HG03457 (cell line): ENCODE data around the gene CCDC85B.
A peak's percentile ranks its signal among the peaks of the same experiment; 100 is the strongest.
"Not testable (repeated sequence)": the region's sequence is repeated elsewhere in the genome, so short reads cannot be mapped to it uniquely, and the experiment has no call there.

Source experiments
- ATAC-seq: cut with Tn5 transposase; IDR thresholded peaks from one replicate; pipeline ENCODE4 v1.9.1; 2021; ENCODE audit warnings: moderate number of reproducible peaks; ENCODE audit not compliant: unreplicated experiment

CCDC85B gene

DNA sequence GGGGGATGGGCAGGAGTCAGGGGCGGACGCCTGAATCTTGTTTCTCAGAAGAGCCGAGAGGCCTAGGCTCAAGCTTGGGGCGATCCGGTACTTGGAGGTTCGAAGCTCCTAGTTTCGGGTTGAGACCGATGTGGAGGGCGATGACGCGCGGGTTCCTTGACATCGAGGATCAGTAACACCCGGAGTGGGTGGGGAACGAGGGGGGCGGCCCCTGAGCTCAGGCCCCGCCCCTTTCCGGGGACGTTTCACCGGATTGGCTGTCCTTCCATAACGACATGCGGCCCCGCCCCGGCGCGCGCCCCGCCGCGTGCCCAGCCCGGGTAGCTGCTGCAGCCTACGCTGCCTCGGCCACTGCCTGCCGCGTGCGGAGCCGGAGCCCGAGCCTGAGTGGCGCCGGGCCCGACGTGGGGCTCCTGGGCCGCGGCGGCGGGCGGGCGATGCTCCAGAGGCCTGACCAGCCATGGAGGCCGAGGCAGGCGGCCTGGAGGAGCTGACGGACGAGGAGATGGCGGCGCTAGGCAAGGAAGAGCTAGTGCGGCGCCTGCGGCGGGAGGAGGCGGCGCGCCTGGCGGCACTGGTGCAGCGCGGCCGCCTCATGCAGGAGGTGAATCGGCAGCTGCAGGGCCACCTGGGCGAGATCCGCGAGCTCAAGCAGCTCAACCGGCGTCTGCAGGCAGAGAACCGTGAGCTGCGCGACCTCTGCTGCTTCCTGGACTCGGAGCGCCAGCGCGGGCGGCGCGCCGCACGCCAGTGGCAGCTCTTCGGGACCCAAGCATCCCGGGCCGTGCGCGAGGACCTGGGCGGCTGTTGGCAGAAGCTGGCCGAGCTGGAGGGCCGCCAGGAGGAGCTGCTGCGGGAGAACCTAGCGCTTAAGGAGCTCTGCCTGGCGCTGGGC is at the start of gene CCDC85B:
Gene CCDC85B, plus strand, starts transcription at position 350 of the 895 bp plus-strand sequence. Its CDS starts 111 bp downstream, at position 461.
- ATAC-seq: peak; percentile 40

DNA sequence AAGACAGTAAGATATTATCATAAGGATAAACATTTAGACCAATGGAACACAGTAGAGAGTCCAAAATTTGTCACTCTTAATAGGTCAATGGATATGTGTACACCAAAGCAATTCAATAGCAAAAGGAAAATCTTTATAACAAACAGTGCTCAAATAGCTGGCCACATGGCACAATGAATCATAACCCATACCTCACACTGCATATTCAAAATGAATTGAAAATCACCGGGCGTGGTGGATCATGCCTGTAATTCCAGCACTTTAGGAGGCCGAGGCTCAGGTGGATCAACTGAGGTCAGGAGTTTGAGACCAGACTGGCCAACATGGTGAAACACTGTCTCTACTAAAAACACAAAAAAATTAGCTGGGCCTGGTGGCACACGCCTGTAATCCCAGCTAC is 48.3 kb upstream of the CCDC85B start:
- no peak for ATAC-seq

DNA sequence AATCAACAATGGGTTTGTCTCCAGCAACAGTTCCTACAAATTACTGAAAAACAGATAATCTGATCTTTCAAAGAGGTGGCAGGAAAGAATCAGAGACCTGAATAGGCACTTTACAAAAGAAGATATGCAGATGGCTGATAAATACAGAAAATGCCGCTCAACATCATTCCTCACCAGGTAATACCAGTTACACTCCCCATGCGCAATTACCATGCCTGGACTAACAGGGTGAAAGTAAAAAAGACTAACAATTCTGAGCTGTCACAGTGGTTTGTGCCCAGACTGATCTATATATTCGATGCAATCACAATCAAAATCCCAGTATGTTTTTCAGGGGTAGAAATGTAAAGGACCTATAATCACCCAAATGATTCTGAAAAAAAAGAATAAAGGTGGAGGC is 46.7 kb upstream of the CCDC85B start:
- no peak for ATAC-seq

DNA sequence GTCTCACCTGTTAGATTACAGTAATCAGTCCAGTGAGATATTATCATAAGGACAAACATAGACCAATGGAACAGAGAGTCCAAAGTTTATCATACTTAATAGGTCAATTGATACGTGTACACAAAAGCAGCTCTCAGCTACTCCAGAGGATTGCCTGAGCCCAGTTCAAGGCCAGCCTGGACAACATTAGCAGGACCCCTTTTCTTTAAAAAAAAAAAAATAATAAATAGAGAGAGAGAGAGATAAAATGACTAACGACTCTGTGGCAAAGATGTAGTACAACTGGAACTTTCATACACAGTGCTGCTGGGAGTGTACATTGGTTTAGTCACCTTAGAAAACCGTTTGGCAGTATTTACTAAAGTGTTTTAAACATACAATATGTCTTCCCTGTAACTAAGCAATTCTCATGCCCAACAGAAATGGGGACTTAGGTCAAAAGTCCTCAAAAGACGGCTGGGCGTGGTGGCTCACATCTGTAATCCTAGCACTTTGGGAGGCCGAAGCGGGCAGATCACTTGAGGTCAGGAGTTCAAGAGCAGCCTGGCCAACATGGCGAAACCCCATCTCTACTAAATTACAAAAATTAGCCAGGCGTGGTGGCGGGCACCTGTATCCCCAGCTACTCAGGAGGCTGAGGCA is 46.1 kb upstream of the CCDC85B start:
- no peak for ATAC-seq

DNA sequence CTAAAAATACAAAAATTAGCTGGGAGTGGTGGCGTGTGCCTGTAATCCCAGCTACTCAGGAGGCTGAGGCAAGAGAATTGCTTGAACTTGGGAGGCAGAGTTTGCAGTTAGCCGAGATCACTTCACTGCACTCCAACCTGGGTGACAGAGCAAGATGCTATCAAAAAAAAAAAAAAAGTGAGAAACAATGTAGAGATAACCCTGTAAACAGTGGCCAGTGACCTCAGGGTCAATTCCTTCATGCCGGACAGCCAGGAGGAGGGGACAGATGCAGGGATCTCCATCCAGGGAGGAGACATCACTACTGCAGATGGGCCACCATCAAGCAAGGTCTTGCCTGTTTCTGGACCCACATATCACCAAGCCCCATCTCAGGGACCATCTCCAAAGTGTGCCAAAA is 42.7 kb upstream of the CCDC85B start:
- no peak for ATAC-seq

DNA sequence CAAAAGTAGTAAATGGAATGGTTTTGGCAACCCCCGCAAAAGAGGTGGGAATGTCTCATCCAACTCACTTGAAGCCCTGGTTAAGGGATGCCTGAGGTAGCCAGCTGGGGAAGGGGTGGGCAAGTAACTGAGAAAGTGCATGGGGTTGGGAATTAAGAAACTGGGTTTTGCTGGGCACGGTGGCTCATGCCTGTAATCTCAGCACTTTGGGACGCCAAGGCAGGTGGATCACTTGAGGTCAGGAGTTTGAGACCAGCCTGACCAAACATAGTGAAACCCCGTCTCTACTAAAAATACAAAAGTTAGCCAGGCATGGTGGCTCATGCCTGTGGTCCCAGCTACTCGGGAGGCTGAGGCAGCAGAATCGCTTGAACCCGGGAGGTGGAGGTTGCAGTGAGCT is 41.8 kb upstream of the CCDC85B start:
- ATAC-seq: not testable (repeated sequence)

DNA sequence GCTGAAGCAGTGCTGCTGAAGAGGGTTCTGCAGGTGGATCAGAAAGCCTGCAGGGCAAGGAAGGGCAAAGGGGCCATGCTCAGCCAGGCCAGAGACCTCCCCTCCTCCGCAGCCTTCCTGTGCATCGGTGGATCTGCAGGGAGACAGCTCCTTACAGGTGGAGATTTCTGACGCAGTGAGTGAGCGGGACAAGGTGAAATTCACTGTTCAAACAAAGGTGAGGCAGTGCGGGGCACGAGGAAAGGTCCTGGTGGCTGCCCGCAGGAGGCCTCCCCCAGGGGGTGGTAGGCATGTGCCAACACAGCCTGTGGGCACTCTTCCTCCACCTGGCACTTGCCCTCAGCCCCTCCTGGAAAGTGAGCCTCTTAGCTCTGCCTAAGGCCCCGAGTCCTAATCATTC is 41.1 kb upstream of the CCDC85B start:
- ATAC-seq: no peak

DNA sequence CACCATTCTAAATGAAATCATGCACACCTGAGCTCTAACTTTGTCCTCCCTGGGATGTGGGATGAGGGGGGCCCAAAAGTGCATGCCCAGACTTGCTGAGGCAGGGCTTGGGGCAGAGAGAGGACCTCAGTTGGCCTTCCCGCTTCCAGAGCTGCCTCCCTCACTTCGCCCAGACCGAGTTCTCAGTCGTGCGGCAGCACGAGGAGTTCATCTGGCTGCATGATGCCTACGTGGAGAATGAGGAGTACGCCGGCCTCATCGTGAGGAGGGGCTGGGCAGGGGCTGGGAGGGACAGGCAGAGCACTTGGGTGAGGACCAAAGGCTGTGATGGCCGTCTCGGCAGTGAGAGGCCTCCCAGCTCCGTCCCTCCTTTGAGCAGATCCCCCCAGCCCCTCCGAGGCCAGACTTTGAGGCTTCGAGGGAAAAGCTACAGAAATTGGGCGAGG is 40.7 kb upstream of the CCDC85B start:
- no peak for ATAC-seq

DNA sequence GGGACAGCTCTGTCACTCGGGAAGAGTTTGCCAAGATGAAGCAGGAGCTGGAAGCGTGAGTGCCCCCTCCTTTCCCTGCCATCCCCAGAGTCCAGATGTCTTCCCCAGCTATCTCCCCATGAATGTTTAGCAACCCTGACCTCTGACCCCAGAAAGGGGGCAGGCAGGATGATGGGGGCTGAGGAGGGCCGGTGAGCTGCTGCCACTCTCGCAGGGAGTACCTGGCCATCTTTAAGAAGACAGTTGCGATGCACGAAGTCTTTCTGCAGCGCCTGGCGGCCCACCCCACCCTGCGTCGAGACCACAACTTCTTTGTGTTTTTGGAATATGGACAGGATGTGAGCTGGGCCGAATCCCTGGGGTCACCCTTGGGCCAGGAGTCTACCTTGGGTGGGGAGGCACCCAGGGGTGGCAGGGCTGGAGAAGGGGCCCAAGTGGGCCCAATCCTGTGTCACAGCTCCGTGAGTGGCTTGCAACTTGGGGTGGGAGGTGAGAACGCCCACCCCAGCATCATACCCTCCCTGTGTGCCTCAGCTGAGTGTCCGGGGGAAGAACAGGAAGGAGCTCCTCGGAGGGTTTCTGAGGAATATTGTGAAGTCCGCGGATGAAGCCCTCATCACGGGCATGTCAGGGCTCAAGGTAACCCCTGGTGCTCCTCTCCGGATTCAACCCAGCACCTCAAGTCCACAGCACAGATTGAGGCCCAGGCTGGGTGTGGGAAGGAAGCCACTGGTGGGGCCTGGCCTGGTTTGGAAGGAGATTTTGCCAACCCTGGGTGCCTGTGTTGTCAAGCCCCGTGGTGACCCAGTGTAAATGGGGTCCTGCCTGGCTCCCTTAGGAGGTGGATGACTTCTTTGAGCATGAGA is 40.0 kb upstream of the CCDC85B start:
- no peak for ATAC-seq

DNA sequence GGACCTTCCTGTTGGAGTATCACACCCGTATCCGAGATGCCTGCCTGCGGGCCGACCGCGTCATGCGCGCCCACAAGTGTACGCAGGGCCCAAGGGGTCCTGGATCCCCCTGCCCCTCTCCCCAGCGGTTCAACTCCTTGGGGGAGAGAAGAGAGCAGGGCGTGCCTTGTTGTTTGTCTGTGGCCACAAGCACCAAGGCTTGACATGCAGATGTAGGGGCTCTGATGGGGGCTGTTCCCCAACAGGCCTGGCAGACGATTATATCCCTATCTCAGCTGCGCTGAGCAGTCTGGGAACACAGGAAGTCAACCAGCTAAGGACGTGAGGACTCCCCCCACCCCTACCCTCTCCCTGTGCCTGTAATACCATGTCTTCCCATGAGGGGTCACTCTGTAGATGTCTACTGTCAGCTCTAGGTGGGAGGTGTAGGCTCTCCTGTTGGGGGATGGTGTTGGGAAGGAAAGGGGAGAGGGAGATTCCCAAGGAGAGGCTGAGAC is 39.3 kb upstream of the CCDC85B start:
- ATAC-seq: no peak

DNA sequence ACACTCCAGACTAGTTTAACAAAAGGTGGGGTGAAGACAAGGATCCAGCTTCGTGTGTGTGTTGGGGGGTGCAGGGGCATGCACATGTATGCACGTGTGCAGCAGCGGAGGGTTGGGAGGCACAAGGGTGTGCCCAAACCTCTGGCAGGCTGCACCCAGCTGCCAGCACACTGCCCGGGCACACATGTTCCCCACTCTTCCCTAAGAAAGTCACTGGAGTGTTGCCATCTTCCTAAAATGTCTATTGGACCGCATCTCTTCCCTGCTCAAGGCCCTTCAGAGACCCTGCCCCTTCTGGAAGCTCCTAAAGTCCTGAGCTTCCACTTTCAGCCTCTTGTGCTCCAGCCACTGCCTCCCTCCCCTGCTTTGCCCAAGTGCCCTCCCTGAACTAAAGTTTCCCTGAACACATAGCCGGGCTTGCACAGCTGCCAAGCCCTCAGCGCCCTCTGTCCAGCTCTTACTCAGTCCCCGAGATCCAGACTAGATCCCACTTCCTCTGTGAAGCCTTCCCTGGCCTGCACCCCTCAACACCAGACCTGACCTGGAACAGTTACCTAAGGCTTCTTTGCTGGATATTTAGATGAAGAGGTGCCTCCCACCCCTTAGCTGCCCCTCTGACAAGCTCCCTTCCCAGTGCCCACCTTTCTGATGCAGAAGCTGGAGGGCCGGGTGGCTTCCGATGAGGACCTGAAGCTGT is 38.5 kb upstream of the CCDC85B start:
- no peak for ATAC-seq

DNA sequence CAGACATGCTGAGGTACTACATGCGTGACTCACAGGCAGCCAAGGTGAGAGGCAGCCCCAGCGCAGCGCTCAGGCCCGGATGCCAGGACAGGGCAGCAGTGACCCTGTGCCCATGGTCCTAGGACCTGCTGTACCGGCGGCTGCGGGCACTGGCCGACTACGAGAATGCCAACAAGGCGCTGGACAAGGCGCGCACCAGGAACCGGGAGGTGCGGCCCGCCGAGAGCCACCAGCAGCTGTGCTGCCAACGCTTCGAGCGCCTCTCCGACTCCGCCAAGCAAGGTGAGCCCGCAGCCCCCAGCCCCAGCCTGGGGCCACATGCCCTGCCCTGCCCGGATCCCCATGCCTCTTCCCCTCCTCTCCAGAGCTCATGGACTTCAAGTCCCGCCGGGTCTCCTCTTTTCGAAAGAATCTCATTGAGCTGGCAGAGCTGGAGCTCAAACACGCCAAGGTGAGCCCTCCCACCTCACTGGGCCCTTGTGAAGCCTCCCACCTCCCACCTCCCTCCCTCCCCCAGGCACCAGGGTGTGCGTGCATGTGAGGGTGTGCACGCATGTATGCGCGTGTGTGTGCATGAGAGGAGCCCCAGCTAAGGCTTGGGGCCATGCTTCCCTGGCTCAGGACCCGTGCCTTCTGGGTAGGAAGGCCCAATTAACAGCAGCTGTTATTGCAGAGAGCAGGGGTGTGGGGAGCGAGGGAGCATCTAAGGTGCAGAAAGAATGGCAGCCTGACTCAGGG is 37.8 kb upstream of the CCDC85B start:
- no peak for ATAC-seq

DNA sequence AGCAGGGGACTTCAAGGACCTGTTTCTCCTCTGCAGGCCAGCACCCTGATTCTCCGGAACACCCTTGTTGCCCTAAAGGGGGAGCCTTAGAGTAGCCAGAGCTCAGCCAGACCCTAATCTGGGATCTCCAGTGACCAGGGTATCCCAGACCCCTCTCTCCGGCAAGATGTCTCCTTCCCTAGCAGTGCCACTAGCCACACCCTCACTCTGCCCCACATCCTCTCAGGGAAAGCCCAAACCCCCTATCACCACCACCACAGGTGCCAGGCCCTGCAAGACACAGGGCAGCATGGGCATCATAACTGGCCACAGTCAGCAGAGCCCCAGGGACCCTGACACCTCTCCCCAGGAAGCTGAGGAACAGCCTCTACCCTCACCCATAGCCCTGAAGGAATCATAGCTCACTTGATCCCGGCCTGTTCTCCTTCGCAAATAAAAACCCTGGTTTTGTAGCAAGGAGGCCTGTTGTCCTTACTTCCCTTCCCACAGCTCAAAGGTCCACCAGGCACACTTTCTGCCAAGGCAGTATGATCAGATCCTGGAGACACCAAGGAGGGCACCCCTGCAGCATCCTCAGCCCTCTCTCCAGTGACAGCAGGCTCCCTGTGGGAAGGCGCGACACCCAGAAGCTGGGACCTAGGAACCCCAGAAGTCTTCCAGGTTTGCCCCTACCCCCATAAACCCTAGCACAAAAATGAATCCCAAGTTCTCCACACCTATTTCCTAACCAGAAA is 37.1 kb upstream of the CCDC85B start:
- ATAC-seq: no peak

DNA sequence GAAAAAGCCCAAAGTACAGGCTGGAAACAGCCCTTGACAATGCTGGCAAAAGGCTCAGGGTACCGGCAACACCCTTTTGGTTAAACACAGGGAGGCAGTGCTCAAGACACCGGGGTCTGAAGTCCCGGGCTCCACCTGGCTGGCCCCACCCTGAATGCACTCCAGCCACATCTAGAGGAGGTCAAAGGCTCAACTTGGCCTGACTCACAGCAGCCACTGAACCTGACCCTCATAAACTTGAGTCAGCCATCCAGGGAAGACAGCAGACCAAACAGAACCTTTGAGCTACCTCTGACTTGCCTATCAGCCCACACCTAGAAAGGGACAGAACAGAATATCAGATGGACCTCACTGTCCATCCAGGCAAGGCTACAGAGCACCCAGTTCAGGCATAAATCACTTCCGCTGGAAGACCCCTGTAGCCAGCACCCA is 36.3 kb upstream of the CCDC85B start:
- ATAC-seq: no peak

DNA sequence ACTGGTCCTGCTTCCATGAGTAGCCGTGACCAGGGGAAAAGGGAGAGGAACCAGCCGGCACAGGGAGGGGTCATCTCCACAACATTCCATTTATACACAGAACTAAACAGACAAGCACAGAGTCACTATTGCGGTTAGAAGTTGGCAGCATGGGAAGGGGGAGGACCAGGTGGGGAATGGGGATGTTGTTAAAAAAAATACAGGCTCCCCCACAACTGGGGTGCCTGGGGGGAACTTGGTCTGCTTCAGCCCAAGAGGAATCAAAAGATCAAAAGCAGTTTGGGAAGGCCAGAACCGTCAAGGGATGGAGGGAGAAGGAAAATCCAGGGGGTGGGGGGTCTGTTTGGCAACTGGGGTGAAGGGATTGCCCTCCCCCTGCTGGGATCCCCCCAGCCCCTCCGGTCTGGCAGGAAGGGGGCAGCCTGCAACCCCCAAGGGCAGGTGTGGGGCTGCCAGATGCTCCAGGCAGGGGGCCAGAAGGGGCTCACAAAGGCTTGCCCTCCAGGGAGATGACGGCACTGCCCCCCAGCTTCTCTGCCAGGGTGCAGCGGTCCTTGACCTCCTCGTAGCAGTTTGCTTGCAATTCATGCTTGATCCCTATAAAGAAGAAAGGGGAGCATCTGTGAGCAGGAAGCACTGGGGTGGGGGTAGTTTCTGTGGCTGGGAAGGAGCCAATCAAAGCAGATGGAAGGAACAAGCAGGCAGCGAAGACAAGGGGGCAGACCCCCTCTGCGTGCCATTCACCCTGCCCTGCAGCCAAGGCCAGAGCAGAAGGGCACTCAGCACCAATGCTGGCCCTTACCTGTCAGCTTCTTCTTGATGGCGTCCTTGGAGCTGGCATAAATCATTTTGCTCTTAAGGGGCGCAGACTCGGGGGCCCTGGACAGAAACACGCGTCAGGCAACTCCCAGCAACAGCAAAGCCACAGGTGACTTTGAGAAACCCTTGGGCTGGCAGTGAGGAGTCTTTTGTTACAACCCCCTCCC is 35.3 kb upstream of the CCDC85B start:
- ATAC-seq: no peak

DNA sequence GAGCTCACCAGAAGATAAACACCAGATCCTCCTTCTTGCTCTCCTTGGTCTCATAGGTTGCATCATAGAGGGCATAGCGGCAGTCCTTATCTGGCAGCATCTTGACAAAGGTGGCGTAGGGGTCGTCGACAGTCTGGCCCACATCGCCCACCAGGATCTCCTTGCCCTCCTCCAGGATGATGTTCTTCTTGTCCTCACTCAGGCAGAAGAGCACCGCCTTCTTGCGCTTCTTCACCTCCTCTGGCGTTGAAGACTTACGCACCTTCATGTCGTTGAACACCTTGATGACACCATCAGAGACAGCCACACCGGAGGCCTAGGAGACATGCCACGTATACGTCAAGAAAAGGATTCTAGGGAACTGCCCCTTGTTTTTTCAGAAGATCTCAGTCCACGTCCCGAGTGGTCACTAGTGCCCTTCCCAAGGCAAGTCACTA is 34.5 kb upstream of the CCDC85B start:
- ATAC-seq: no peak

DNA sequence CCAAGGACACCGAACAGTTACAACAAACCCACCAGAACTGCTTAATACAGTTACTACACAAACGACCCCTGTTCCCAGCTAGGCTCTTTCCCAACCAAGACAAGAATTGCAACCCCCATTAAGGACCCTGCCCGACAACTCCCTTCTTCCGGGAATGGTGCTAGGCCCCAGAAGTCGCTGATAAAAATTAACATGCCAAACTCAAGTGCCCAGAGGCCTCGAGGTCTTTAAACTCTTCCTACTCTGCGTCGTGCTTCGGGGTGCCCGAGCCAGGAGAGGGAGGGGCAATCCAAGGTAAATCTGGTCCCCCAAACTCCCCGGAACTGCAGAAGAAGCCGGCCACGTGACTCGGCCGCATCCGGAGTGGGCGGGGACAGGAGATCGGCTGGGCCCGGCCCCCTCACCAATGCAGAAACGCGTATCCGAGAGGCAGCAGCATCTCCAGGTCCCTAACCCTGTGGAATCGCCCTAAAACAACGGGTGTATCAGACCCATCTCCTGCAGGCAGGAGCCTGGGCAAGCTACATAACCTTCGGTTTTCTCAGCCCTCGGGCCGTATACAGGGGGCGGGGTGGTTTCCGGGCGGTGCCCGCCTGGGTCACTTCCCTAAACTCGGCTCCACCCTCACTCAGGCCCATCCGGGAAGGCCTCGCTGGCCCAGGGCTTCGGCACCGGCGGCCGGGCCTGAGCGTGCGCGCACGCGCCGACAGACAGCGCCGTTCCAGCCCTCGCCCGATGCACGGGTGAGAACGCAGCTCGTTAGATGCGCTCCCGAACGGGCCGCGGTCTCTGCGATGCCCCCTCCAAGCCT is 33.6 kb upstream of the CCDC85B start:
- no peak for ATAC-seq
